ENCODE measurements around the gene PPP1R12A. TPM values are rescaled to one million over a fixed set of nuclear protein-coding genes. Genes with fewer than 3 reads are reported as not detected.

Gene PPP1R12A
- total RNA-seq, 1 experiment from 2014 or later = 52.0 TPM

DNA sequence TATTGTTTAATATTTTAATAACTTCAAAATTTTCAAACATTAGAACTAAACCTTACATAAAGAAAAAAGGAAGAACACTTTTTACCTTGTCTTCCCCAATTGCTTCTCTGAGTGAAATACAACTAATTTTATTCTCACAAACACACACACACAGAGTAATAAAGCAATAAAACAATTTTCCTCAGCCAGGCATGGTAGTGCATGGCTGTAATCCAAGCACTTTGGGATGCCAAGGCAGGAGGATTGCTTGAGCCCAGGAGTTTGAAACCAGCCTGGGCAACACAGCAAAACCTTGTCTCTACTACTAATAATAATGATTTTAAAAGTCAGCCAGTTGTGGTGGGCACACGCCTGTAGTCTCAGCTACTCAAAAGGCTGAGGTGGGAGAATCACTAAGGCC, 13.1 kb downstream of the PPP1R12A start:
- Histone ChIP-seq H3K27me3 (ENCODE audit: insufficient read depth, low read length) (no peaks in the 10 kb centered on the region), H3K27ac (ENCODE audit: low read depth, low read length) (no peak overlapping the region), H3K4me2 (ENCODE audit: low read length) (no peak overlapping the region), H3K9me3 (ENCODE audit: control insufficient read depth in 1 of 2, insufficient read depth in 1 of 2, low read depth in 1 of 2, low read length in 2 of 2) (no peaks in the 10 kb centered on the region), H3K9me2 (ENCODE audit: insufficient read depth) (no peaks in the 10 kb centered on the region), H3K79me2 (ENCODE audit: insufficient read depth, low read length) (peaks cover 90% of the 10 kb centered on the region), H3K4me1 (ENCODE audit: control insufficient read depth in 1 of 2, insufficient read depth in 2 of 2, low read length in 2 of 2) (no peaks in the 10 kb centered on the region), H4K20me1 (ENCODE audit: insufficient read depth) (peaks cover 6% of the 10 kb centered on the region; the same call in 1 of the 2 replicates), H3K4me3 (replicated peaks in 1 of 2; ENCODE audit: low read depth in 1 of 2, low read length in 2 of 2) (no peak overlapping the region), H3K36me3 (ENCODE audit: control insufficient read depth in 1 of 2, insufficient read depth in 2 of 2, low read length in 2 of 2) (no peaks in the 10 kb centered on the region), H3K9ac (ENCODE audit: low read length) (no peak overlapping the region), H2AFZ (ENCODE audit: low read depth, low read length, poor library complexity, severe bottlenecking) (no peak overlapping the region)
- ATAC-seq (no peak), DNase-seq (ENCODE audit: low read depth, low spot score) (no peak)
- ChIA-PET POLR2A (no interaction called here), RAD21 (ENCODE audit: low non-redundant PET in 1 of 2, low total read pairs in 2 of 2, uncharacterized antibody in 2 of 2, unreplicated experiment in 2 of 2) (no interaction called here), CTCF (no interaction called here)
- BruUV-seq (replicated peaks) = no TSS peak
- no peak for TF ChIP-seq POLR2A (IDR thresholded peaks at IDR 0.05; ENCODE audit: borderline replicate concordance, extremely low read depth, insufficient read depth, insufficient read length)
- TF ChIP-seq POLR2AphosphoS5 (IDR thresholded peaks at IDR 0.05; ENCODE audit: low read depth, low read length) = no peak
- TF ChIP-seq JUND (IDR thresholded peaks at IDR 0.05) = no peak
- TF ChIP-seq SP1 (IDR thresholded peaks at IDR 0.05; ENCODE audit: low read depth) = no peak
- TF ChIP-seq ATF3 (IDR thresholded peaks at IDR 0.05) = no peak
- TF ChIP-seq YY1 (IDR thresholded peaks at IDR 0.05; ENCODE audit: extremely low read depth, insufficient replicate concordance, low read depth, low read length) = no peak
- no peak for TF ChIP-seq ELF1 (IDR thresholded peaks at IDR 0.05; ENCODE audit: borderline replicate concordance, low read depth)
- TF ChIP-seq EZH2 (IDR thresholded peaks at IDR 0.05) = no peak
- no peak for TF ChIP-seq CBX3 (IDR thresholded peaks at IDR 0.05; ENCODE audit: low read depth)
- TF ChIP-seq ZNF274 (IDR thresholded peaks at IDR 0.05; ENCODE audit: low read depth, low read length) = no peak
- intact Hi-C loops (cut with micrococcal nuclease) = no loop called here

GRCh38 chr12:79920421-79921238, 14.3 kb downstream of the PPP1R12A start:
- Histone ChIP-seq H4K20me1 (ENCODE audit: insufficient read depth) (peaks cover 6% of the 10 kb centered on the region; the same call in 1 of the 2 replicates), H3K27ac (ENCODE audit: low read depth, low read length) (no peak overlapping the region), H3K36me3 (ENCODE audit: control insufficient read depth in 1 of 2, insufficient read depth in 2 of 2, low read length in 2 of 2) (no peaks in the 10 kb centered on the region), H3K4me3 (replicated peaks in 1 of 2; ENCODE audit: low read depth in 1 of 2, low read length in 2 of 2) (no peak overlapping the region), H3K4me1 (ENCODE audit: control insufficient read depth in 1 of 2, insufficient read depth in 2 of 2, low read length in 2 of 2) (no peaks in the 10 kb centered on the region), H3K9me3 (ENCODE audit: control insufficient read depth in 1 of 2, insufficient read depth in 1 of 2, low read depth in 1 of 2, low read length in 2 of 2) (no peaks in the 10 kb centered on the region), H3K9me2 (ENCODE audit: insufficient read depth) (no peaks in the 10 kb centered on the region), H2AFZ (ENCODE audit: low read depth, low read length, poor library complexity, severe bottlenecking) (no peak overlapping the region), H3K4me2 (ENCODE audit: low read length) (no peak overlapping the region), H3K9ac (ENCODE audit: low read length) (no peak overlapping the region), H3K27me3 (ENCODE audit: insufficient read depth, low read length) (no peaks in the 10 kb centered on the region), H3K79me2 (ENCODE audit: insufficient read depth, low read length) (peaks cover 90% of the 10 kb centered on the region)
- no TSS peak for BruUV-seq (replicated peaks)
- ChIA-PET POLR2A (no interaction called here), RAD21 (ENCODE audit: low non-redundant PET in 1 of 2, low total read pairs in 2 of 2, uncharacterized antibody in 2 of 2, unreplicated experiment in 2 of 2) (no interaction called here), CTCF (no interaction called here)
- intact Hi-C loops (cut with micrococcal nuclease) = no loop called here
- ATAC-seq (no peak), DNase-seq (ENCODE audit: low read depth, low spot score) (no peak)
- no peak for TF ChIP-seq POLR2A (IDR thresholded peaks at IDR 0.05; ENCODE audit: borderline replicate concordance, extremely low read depth, insufficient read depth, insufficient read length)
- TF ChIP-seq YY1 (IDR thresholded peaks at IDR 0.05; ENCODE audit: extremely low read depth, insufficient replicate concordance, low read depth, low read length) = no peak
- TF ChIP-seq ZFX (IDR thresholded peaks at IDR 0.05) = no peak
- TF ChIP-seq, protein P1, sequence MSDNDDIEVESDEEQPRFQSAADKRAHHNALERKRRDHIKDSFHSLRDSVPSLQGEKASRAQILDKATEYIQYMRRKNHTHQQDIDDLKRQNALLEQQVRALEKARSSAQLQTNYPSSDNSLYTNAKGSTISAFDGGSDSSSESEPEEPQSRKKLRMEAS (IDR thresholded peaks at IDR 0.05) = no peak
- no peak for TF ChIP-seq CBX3 (IDR thresholded peaks at IDR 0.05; ENCODE audit: low read depth)
- no peak for TF ChIP-seq SRF (IDR thresholded peaks at IDR 0.05; ENCODE audit: low read depth)
- TF ChIP-seq JUND (IDR thresholded peaks at IDR 0.05) = no peak
- no peak for TF ChIP-seq EZH2 (IDR thresholded peaks at IDR 0.05)
- no peak for TF ChIP-seq CEBPB (IDR thresholded peaks at IDR 0.05; ENCODE audit: low read depth)
- TF ChIP-seq EGR1 (IDR thresholded peaks at IDR 0.05; ENCODE audit: low read depth) = no peak
- no peak for TF ChIP-seq TCF7L2 (IDR thresholded peaks at IDR 0.05; ENCODE audit: borderline replicate concordance, extremely low read depth, insufficient read depth, insufficient read length)
- no peak for TF ChIP-seq POLR2AphosphoS5 (IDR thresholded peaks at IDR 0.05; ENCODE audit: low read depth, low read length)
- no peak for TF ChIP-seq SIN3A (IDR thresholded peaks at IDR 0.05; ENCODE audit: low read depth)
- no peak for TF ChIP-seq ATF3 (IDR thresholded peaks at IDR 0.05)
- TF ChIP-seq ZNF274 (IDR thresholded peaks at IDR 0.05; ENCODE audit: low read depth, low read length) = no peak
- TF ChIP-seq, protein P2, sequence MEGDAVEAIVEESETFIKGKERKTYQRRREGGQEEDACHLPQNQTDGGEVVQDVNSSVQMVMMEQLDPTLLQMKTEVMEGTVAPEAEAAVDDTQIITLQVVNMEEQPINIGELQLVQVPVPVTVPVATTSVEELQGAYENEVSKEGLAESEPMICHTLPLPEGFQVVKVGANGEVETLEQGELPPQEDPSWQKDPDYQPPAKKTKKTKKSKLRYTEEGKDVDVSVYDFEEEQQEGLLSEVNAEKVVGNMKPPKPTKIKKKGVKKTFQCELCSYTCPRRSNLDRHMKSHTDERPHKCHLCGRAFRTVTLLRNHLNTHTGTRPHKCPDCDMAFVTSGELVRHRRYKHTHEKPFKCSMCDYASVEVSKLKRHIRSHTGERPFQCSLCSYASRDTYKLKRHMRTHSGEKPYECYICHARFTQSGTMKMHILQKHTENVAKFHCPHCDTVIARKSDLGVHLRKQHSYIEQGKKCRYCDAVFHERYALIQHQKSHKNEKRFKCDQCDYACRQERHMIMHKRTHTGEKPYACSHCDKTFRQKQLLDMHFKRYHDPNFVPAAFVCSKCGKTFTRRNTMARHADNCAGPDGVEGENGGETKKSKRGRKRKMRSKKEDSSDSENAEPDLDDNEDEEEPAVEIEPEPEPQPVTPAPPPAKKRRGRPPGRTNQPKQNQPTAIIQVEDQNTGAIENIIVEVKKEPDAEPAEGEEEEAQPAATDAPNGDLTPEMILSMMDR (IDR thresholded peaks at IDR 0.05 in 2 of 3, conservative IDR thresholded peaks at IDR 0.05 in 1 of 3; ENCODE audit: borderline replicate concordance in 1 of 3, insufficient read depth in 1 of 3, low read depth in 2 of 3, low read length in 2 of 3) = no peak
